HepG2 (cell line): ENCODE data around the gene SPCS1. TPM values are rescaled to one million over a fixed set of nuclear protein-coding genes. Genes with fewer than 3 reads are reported as not detected.
A peak's percentile ranks its signal among the peaks of the same experiment; 100 is the strongest.

Source experiments
- ARNT2 ChIP-seq: sonication (generic); formaldehyde crosslinking; IDR thresholded peaks from 2 replicates; pipeline ENCODE4 v1.8.0; 2022; ENCODE audit warnings: mild to moderate bottlenecking, low read depth, missing genetic modification reagents, moderate library complexity
- CERS6 ChIP-seq: sonication (generic); formaldehyde crosslinking; IDR thresholded peaks from 2 replicates; pipeline ENCODE4 v1.5.0; 2020; ENCODE audit warnings: missing genetic modification reagents
- ERF ChIP-seq: IDR thresholded peaks from 2 replicates; pipeline ENCODE4 v1.6.1; 2018; ENCODE audit warnings: missing biosample characterization, missing genetic modification reagents
- GATA4 ChIP-seq: sonication (generic); IDR thresholded peaks from 2 replicates; pipeline ENCODE4 v1.6.1; 2016; ENCODE audit warnings: antibody characterized with exemption, low read depth, borderline replicate concordance
- HNRNPL ChIP-seq: fragments of 200-400 bp; formaldehyde crosslinking; IDR thresholded peaks from 2 replicates; pipeline ENCODE4 v1.6.1; 2017; ENCODE audit warnings: mild to moderate bottlenecking, low read depth, low read length
- KDM3A ChIP-seq: IDR thresholded peaks from 2 replicates; pipeline ENCODE4 v1.6.1; 2018; ENCODE audit warnings: low read depth, missing compliant biosample characterization
- MLX ChIP-seq: IDR thresholded peaks from 2 replicates; pipeline ENCODE4 v1.6.1; 2016
- POGZ ChIP-seq: sonication (generic); formaldehyde crosslinking; IDR thresholded peaks from 2 replicates; pipeline ENCODE4 v1.4.0; 2020; ENCODE audit warnings: mild to moderate bottlenecking, missing genetic modification reagents
- PRMT3 ChIP-seq: sonication (generic); formaldehyde crosslinking; IDR thresholded peaks from 2 replicates; pipeline ENCODE4 v1.8.1; 2022; ENCODE audit warnings: low read depth, mild to moderate bottlenecking, moderate library complexity, missing genetic modification reagents, borderline replicate concordance
- RELA ChIP-seq: sonication (generic); formaldehyde crosslinking; IDR thresholded peaks from 2 replicates; pipeline ENCODE4 v1.4.0; 2020; ENCODE audit warnings: missing genetic modification reagents
- RXRA ChIP-seq: sonication (generic); formaldehyde crosslinking; IDR thresholded peaks from 2 replicates; pipeline ENCODE4 v1.5.1; 2020; ENCODE audit warnings: missing genetic modification reagents
- SCMH1 ChIP-seq: sonication (generic); formaldehyde crosslinking; IDR thresholded peaks from 2 replicates; pipeline ENCODE4 v1.9.0; 2021; ENCODE audit warnings: missing genetic modification reagents, mild to moderate bottlenecking, borderline replicate concordance
- ZBTB26 ChIP-seq: IDR thresholded peaks from 2 replicates; pipeline ENCODE4 v1.6.1; 2016; ENCODE audit warnings: missing compliant biosample characterization, missing genetic modification reagents, borderline replicate concordance
- ZFP62 ChIP-seq: sonication (generic); formaldehyde crosslinking; IDR thresholded peaks from 2 replicates; pipeline ENCODE4 v1.4.0; 2020; ENCODE audit warnings: missing genetic modification reagents
- ZNF230 ChIP-seq: sonication (generic); formaldehyde crosslinking; IDR thresholded peaks from 2 replicates; pipeline ENCODE4 v1.4.0; 2020; ENCODE audit warnings: mild to moderate bottlenecking, missing genetic modification reagents
- ZNF317 ChIP-seq: sonication (generic); formaldehyde crosslinking; IDR thresholded peaks from 2 replicates; pipeline ENCODE4 v1.5.0; 2020; ENCODE audit warnings: mild to moderate bottlenecking, missing genetic modification reagents
- ZNF335 ChIP-seq: sonication (generic); formaldehyde crosslinking; IDR thresholded peaks from 2 replicates; pipeline ENCODE4 v1.4.0; 2020; ENCODE audit warnings: missing genetic modification reagents
- ZNF343 ChIP-seq: sonication (generic); formaldehyde crosslinking; IDR thresholded peaks from 2 replicates; pipeline ENCODE4 v1.4.0; 2020; ENCODE audit warnings: mild to moderate bottlenecking, missing genetic modification reagents
- ZNF687 ChIP-seq: sonication (generic); formaldehyde crosslinking; IDR thresholded peaks from 2 replicates; pipeline ENCODE4 v1.5.1; 2020; ENCODE audit warnings: mild to moderate bottlenecking, missing genetic modification reagents, moderate library complexity
- ZNF83 ChIP-seq: sonication (generic); formaldehyde crosslinking; IDR thresholded peaks from 2 replicates; pipeline ENCODE4 v1.4.0; 2020; ENCODE audit warnings: missing genetic modification reagents, mild to moderate bottlenecking, borderline replicate concordance
- ZNF839 ChIP-seq: sonication (generic); formaldehyde crosslinking; IDR thresholded peaks from 2 replicates; pipeline ENCODE4 v1.4.0; 2020; ENCODE audit warnings: missing genetic modification reagents, mild to moderate bottlenecking, borderline replicate concordance
- polyA plus RNA-seq, 8 experiments: library from polyadenylated mRNA; depleted of rRNA in 3 of 8; stranded (reverse) in 7 of 8; unstranded in 1 of 8; fragments of >200 nt; fragmentation: Illumina TruSeq in 4 of 8; extraction: Trizol in 4 of 8; gene quantifications; 2 replicates each; pipeline versions ENCODE4 v1.2.1 to v1.2.3, GENCODE V29; 2011 to 2016; ENCODE audit warnings: low read depth in 4 of 8, missing spikeins in 1 of 8, mixed read lengths in 1 of 8; ENCODE audit not compliant: insufficient read depth in 1 of 8
- total RNA-seq, 5 experiments: library from RNA; depleted of rRNA; stranded (reverse); fragments of >200 nt; fragmentation: Illumina TruSeq; extraction: Trizol; gene quantifications; 2 replicates each; pipeline ENCODE4 v1.2.3, GENCODE V29; 2016; ENCODE audit warnings: low read depth in 1 of 5

SPCS1 gene
- total and polyA plus RNA-seq, 2 of the 13 experiments (the other 11 are each of a cell fraction or from before 2014, with no cell fraction given), result 84.6 to 120 TPM

- TF ChIP-seq MLX (CRISPR knock-in tag), result peak; percentile 87
- TF ChIP-seq ZNF839, result no peak
- no peak for TF ChIP-seq ZBTB26 (CRISPR knock-in tag)
- no peak for TF ChIP-seq ZNF83
- TF ChIP-seq ERF (CRISPR knock-in tag), result peak; percentile 75; the same call in 1 of the 2 replicates
- TF ChIP-seq ZNF343 (CRISPR knock-in tag), result no peak; the same call in 1 of the 2 replicates
- TF ChIP-seq KDM3A (CRISPR knock-in tag), result no peak; the same call in 1 of the 2 replicates
- TF ChIP-seq PRMT3, result no peak
- TF ChIP-seq ZNF230 (CRISPR knock-in tag), result peak; percentile 22; the same call in 1 of the 2 replicates
- TF ChIP-seq SCMH1 (CRISPR knock-in tag), result no peak
- TF ChIP-seq ZNF335, result peak; percentile 96
- TF ChIP-seq GATA4, result peak; percentile 36; the same call in 1 of the 2 replicates
- peak; percentile 24; the same call in 1 of the 2 replicates for TF ChIP-seq ARNT2
- no peak for TF ChIP-seq RELA (CRISPR knock-in tag)
- peak; percentile 2; the same call in 1 of the 2 replicates for TF ChIP-seq ZNF687 (CRISPR knock-in tag)
- TF ChIP-seq CERS6 (CRISPR knock-in tag), result no peak
- 0 out of 2 replicates have a peak, but pooled peaks have one; percentile 16 for TF ChIP-seq POGZ
- TF ChIP-seq RXRA, result peak; percentile 94
- TF ChIP-seq ZFP62 (CRISPR knock-in tag), result no peak
- TF ChIP-seq ZNF317 (CRISPR knock-in tag), result 0 out of 2 replicates have a peak, but pooled peaks have one; percentile 6
- no peak for TF ChIP-seq HNRNPL
Observed at GRCh38 chr3:52704611-52705437, 1.1 kb upstream of the SPCS1 start (continued).
